Hematopoietic multipotent progenitor cell treated with erythropoietin and hydrocortisone succinate and interleukin-3 and kit ligand, for 6 days (in vitro differentiated cells): ENCODE data around the gene TMLHE.
"Not testable (repeated sequence)": the region's sequence is repeated elsewhere in the genome, so short reads cannot be mapped to it uniquely, and the experiment has no call there.

Experiments used
- DNase-seq: peaks from one replicate; pipeline ENCODE4 v3.0.0-alpha.2; 2015

The TMLHE gene

GRCh38 chrX:155491421-155491820 is 121.3 kb downstream of the TMLHE start:
- not testable (repeated sequence) for DNase-seq

GRCh38 chrX:155477136-155477535 is 135.6 kb downstream of the TMLHE start:
- DNase-seq = not testable (repeated sequence)

GRCh38 chrX:155466269-155466938 is 146.3 kb downstream of the TMLHE start:
- not testable (repeated sequence) for DNase-seq

GRCh38 chrX:155460501-155460900 is 152.3 kb downstream of the TMLHE start:
- not testable (repeated sequence) for DNase-seq

GRCh38 chrX:155458471-155458870 is 154.3 kb downstream of the TMLHE start, which contains the start of gene F8A3:
Gene F8A3, minus strand, starts transcription at chrX:155458620. Its CDS starts 20 bp downstream, at chrX:155458600.
- DNase-seq = not testable (repeated sequence)

- DNase-seq = not testable (repeated sequence)
Measured at GRCh38 chrX:155457761-155458447, 154.8 kb downstream of the TMLHE start.

GRCh38 chrX:155441097-155441496 is 171.7 kb downstream of the TMLHE start:
- DNase-seq = no peak
